GM12872 (cell line): ENCODE data around the gene ZMYND8.
A peak's percentile ranks its signal among the peaks of the same experiment; 100 is the strongest.

Experiments
- CTCF ChIP-seq: IDR thresholded peaks from 3 replicates; pipeline ENCODE4 v1.5.1; 2011; ENCODE audit warnings: low read depth, mild to moderate bottlenecking, low read length, moderate library complexity; ENCODE audit not compliant: insufficient read depth

The ZMYND8 gene

DNA sequence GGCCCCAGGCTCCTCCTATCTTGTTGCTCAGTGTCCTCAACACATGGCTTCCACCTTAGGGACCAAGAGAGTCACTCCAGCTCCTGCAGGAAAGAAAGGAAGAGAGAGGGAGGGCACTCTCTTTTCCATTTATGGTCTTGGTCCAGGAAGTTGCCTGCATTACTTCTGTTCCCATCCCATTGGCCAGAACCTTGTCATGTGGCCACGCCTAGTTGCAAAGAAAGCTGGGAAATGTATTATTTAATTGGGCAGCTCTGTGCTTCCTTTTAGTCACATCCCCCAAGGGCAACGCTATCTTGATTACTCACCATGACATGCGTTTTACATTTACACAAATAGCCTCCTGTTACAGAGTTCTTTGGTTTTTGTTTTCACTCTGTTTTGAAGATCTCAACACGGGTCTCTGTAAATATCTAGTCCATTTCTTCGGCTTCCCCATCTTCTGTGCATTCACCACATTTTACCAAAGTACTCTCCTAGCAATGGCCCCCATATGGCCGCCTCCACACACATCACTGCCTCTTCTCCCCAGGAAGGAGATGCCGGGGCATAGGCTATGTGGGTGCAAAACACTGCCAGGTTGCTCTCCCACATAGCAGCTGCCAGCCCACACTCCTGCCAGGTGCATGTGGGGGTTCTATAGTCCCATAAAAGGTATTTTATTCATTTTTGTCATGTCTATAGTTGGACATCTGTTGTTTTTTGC lies 35.7 kb upstream of the ZMYND8 start:
- TF ChIP-seq CTCF = no peak

GRCh38 chr20:47391276-47392010 lies 34.9 kb upstream of the ZMYND8 start:
- TF ChIP-seq CTCF = no peak

- no peak for TF ChIP-seq CTCF
Observed at GRCh38 chr20:47389867-47390347, 33.4 kb upstream of the ZMYND8 start.

DNA sequence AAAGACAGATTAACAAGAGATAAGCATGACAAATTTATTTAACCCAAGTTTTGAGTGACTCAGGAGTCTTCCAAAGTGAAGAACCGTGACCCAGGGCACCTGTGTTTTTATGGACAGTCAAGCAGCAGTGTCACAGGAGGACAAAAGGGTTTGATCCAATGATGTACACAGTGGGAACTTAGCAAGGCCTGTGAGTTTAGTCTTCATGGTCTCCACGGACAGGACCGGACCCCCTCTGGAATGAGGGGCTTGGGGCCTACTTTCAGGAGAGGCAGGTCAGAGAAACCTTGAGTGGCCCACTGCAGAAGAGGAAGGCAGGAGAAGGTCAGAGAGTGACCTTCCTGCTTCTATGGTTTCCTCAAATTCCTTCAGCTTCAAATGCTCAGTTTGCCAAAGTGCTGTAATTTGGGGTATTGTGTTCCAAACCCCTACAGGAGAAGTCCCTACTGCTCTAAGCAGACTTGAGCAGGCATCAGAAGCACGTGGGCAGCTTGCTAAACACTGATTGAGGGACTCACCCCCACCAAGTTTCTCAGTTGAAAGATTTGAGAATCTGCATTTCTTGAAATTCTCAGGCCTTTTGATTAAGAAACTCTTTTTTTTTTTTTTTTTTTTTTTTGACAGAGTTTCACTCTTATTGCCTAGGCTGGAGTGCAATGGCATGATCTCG lies 26.4 kb upstream of the ZMYND8 start:
- TF ChIP-seq CTCF = no peak

GRCh38 chr20:47380481-47380880 lies 24.0 kb upstream of the ZMYND8 start:
- TF ChIP-seq CTCF = no peak

DNA sequence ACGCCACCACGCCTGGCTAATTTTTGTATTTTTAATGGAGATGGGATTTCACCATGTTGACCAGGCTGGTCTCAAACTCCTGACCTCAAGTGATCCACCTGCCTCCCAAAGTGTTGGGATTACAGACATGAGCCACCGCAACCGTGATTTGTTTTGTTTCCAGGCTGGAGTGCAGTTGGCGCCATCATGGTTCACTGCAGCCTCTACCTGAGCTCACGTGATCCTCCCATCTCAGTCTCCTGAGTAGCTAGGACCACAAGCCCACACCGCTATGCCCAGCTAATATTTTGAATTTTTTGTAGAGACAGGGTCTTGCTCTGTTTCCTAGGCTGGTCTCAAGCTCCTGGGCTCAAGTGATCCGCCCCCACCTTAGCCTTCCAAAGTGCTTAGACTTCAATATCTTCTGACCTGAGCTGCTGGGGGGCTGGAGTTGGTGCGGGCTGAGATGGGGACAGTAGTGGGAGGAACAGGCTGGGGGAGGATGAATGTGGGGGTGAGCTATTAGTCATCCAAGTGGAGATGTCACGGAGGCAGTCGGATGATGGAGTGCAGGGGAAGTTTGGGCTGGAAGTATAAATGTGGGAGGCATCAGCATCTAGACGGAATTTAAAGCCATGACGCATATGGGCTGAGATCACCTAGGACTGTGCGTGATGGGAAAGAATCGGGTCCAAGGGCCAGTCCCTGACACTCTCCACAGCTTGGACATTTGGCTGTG lies 23.1 kb upstream of the ZMYND8 start:
- TF ChIP-seq CTCF = no peak

- TF ChIP-seq CTCF = 0 out of 3 replicates have a peak, but pooled peaks have one; percentile 23
Observed at GRCh38 chr20:47377122-47377722, 20.7 kb upstream of the ZMYND8 start.
